Measurements from ENCODE around the gene SLC35F6.

GRCh38 chr2:26724784-26725520 lies 39.1 kb upstream of the SLC35F6 start:
- TF ChIP-seq CTCF (conservative IDR thresholded peaks at IDR 0.05; ENCODE audit: low read length) (no peak), EZH2phosphoT487 (IDR thresholded peaks at IDR 0.05; ENCODE audit: borderline replicate concordance, low read depth, low read length) (no peak)
